Measurements from ENCODE around the gene KCNIP1. TPM values are rescaled to one million over a fixed set of nuclear protein-coding genes. Genes with fewer than 3 reads are reported as not detected.
A peak's percentile ranks its signal among the peaks of the same experiment; 100 is the strongest.

Gene KCNIP1
- total RNA-seq, 1 donor from 2014 or later, result not detected

GRCh38 chr5:170485616-170485911 is 18.3 kb upstream of the KCNIP1 start:
- intact Hi-C loops (cut with DNase I), result no loop called here
- Histone ChIP-seq H3K4me3 (no peak overlapping the region), H3K4me1 (no peaks in the 10 kb centered on the region), H3K36me3 (no peaks in the 10 kb centered on the region), H3K9me3 (no peaks in the 10 kb centered on the region), H3K27ac (no peak overlapping the region), H3K27me3 (no peaks in the 10 kb centered on the region)
- no peak for TF ChIP-seq CTCF (IDR thresholded peaks at IDR 0.05)
- TF ChIP-seq POLR2AphosphoS5 (IDR thresholded peaks at IDR 0.05; ENCODE audit: insufficient read depth in 1 of 2, low read depth in 1 of 2), result no peak
- TF ChIP-seq POLR2A (IDR thresholded peaks at IDR 0.05), result no peak
- DNase-seq (ENCODE audit: extremely low spot score in 2 of 2), result no peak

GRCh38 chr5:170486371-170486770 is 17.4 kb upstream of the KCNIP1 start:
- Histone ChIP-seq H3K27ac (no peak overlapping the region), H3K27me3 (no peaks in the 10 kb centered on the region), H3K9me3 (no peaks in the 10 kb centered on the region), H3K4me1 (no peaks in the 10 kb centered on the region), H3K4me3 (no peak overlapping the region), H3K36me3 (no peaks in the 10 kb centered on the region)
- intact Hi-C loops (cut with DNase I), result no loop called here
- DNase-seq (ENCODE audit: extremely low spot score in 2 of 2), result no peak
- TF ChIP-seq POLR2AphosphoS5 (IDR thresholded peaks at IDR 0.05; ENCODE audit: insufficient read depth in 1 of 2, low read depth in 1 of 2), result no peak
- no peak for TF ChIP-seq POLR2A (IDR thresholded peaks at IDR 0.05)
- no peak for TF ChIP-seq CTCF (IDR thresholded peaks at IDR 0.05)

- no peaks in the 10 kb centered on the region for H3K36me3 ChIP-seq
- DNase-seq (ENCODE audit: extremely low spot score in 2 of 2), result no peak
- no peaks in the 10 kb centered on the region for H3K9me3 ChIP-seq
- no peak for TF ChIP-seq CTCF (IDR thresholded peaks at IDR 0.05)
- TF ChIP-seq POLR2AphosphoS5 (IDR thresholded peaks at IDR 0.05; ENCODE audit: insufficient read depth in 1 of 2, low read depth in 1 of 2), result no peak
- no peak for TF ChIP-seq POLR2A (IDR thresholded peaks at IDR 0.05)
- no peak overlapping the region for H3K4me3 ChIP-seq
- no peak overlapping the region for H3K27ac ChIP-seq
- no peaks in the 10 kb centered on the region for H3K27me3 ChIP-seq
- intact Hi-C loops (cut with DNase I), result no loop called here
- H3K4me1 ChIP-seq, result no peaks in the 10 kb centered on the region
Observed at GRCh38 chr5:170488570-170488969, 15.2 kb upstream of the KCNIP1 start.

GRCh38 chr5:170489199-170489598 is 14.6 kb upstream of the KCNIP1 start:
- no peaks in the 10 kb centered on the region for H3K36me3 ChIP-seq
- no peaks in the 10 kb centered on the region for H3K4me1 ChIP-seq
- no peaks in the 10 kb centered on the region for H3K27me3 ChIP-seq
- intact Hi-C loops (cut with DNase I), result no loop called here
- no peak overlapping the region for H3K27ac ChIP-seq
- TF ChIP-seq POLR2AphosphoS5 (IDR thresholded peaks at IDR 0.05; ENCODE audit: insufficient read depth in 1 of 2, low read depth in 1 of 2), result no peak
- TF ChIP-seq POLR2A (IDR thresholded peaks at IDR 0.05), result no peak
- no peak overlapping the region for H3K4me3 ChIP-seq
- no peak for DNase-seq (ENCODE audit: extremely low spot score in 2 of 2)
- no peaks in the 10 kb centered on the region for H3K9me3 ChIP-seq

- Histone ChIP-seq H3K27ac (no peak overlapping the region), H3K9me3 (no peaks in the 10 kb centered on the region), H3K4me3 (no peak overlapping the region), H3K36me3 (no peaks in the 10 kb centered on the region), H3K27me3 (no peaks in the 10 kb centered on the region), H3K4me1 (no peaks in the 10 kb centered on the region)
- TF ChIP-seq CTCF (IDR thresholded peaks at IDR 0.05) (no peak), POLR2AphosphoS5 (IDR thresholded peaks at IDR 0.05; ENCODE audit: insufficient read depth in 1 of 2, low read depth in 1 of 2) (no peak), POLR2A (IDR thresholded peaks at IDR 0.05) (no peak)
- DNase-seq (ENCODE audit: extremely low spot score in 2 of 2), result no peak
- intact Hi-C loops (cut with DNase I), result no loop called here
Observed at GRCh38 chr5:170490381-170490780, 13.4 kb upstream of the KCNIP1 start.

- intact Hi-C loops (cut with DNase I), result no loop called here
- H3K27me3 ChIP-seq, result no peaks in the 10 kb centered on the region
- H3K27ac ChIP-seq, result no peak overlapping the region
- H3K36me3 ChIP-seq, result no peaks in the 10 kb centered on the region
- H3K4me1 ChIP-seq, result no peaks in the 10 kb centered on the region
- no peak overlapping the region for H3K4me3 ChIP-seq
- DNase-seq (ENCODE audit: extremely low spot score in 2 of 2), result no peak
- TF ChIP-seq CTCF (IDR thresholded peaks at IDR 0.05), result no peak
- TF ChIP-seq POLR2AphosphoS5 (IDR thresholded peaks at IDR 0.05; ENCODE audit: insufficient read depth in 1 of 2, low read depth in 1 of 2), result peak in 1 of 2 donors; percentile 71
- no peak for TF ChIP-seq POLR2A (IDR thresholded peaks at IDR 0.05)
- H3K9me3 ChIP-seq, result no peaks in the 10 kb centered on the region
Observed at GRCh38 chr5:170491479-170491878, 12.3 kb upstream of the KCNIP1 start.
